Measurements from ENCODE around the gene RRP9.
"Not testable (repeated sequence)": the region's sequence is repeated elsewhere in the genome, so short reads cannot be mapped to it uniquely, and the experiment has no call there.

Gene RRP9

GRCh38 chr3:51937014-51937413 lies 4.7 kb downstream of the RRP9 start:
- no peak for DNase-seq

- DNase-seq, result no peak
Measured at GRCh38 chr3:51935886-51936755, 5.6 kb downstream of the RRP9 start.

- no peak for DNase-seq
Measured at GRCh38 chr3:51934991-51935885, 6.5 kb downstream of the RRP9 start.

GRCh38 chr3:51934139-51934850 lies 7.4 kb downstream of the RRP9 start:
- DNase-seq, result no peak

- DNase-seq, result no peak
Measured at GRCh38 chr3:51933471-51934138, 8.1 kb downstream of the RRP9 start.

- no peak for DNase-seq
Measured at GRCh38 chr3:51932471-51933370, 9.0 kb downstream of the RRP9 start.

GRCh38 chr3:51931756-51932155 lies 9.9 kb downstream of the RRP9 start:
- no peak for DNase-seq

GRCh38 chr3:51930439-51930838 lies 11.3 kb downstream of the RRP9 start:
- DNase-seq, result no peak

- DNase-seq, result no peak
Measured at GRCh38 chr3:51929420-51930003, 12.2 kb downstream of the RRP9 start.

- DNase-seq, result not testable (repeated sequence)
Measured at GRCh38 chr3:51928981-51929380, 12.7 kb downstream of the RRP9 start.

GRCh38 chr3:51928438-51928837 lies 13.3 kb downstream of the RRP9 start:
- DNase-seq, result no peak

GRCh38 chr3:51927061-51927977 lies 14.4 kb downstream of the RRP9 start:
- no peak for DNase-seq

GRCh38 chr3:51921081-51921578 lies 20.6 kb downstream of the RRP9 start:
- DNase-seq, result no peak

- no peak for DNase-seq
Measured at GRCh38 chr3:51916418-51916817, 25.3 kb downstream of the RRP9 start.

GRCh38 chr3:51908026-51908425 lies 33.7 kb downstream of the RRP9 start:
- DNase-seq, result no peak

- no peak for DNase-seq
Measured at GRCh38 chr3:51904034-51904823, 37.5 kb downstream of the RRP9 start.

GRCh38 chr3:51902361-51902760 lies 39.3 kb downstream of the RRP9 start:
- DNase-seq, result not testable (repeated sequence)

- DNase-seq, result not testable (repeated sequence)
Measured at GRCh38 chr3:51900043-51900442, 41.7 kb downstream of the RRP9 start.

- DNase-seq, result no peak
Measured at GRCh38 chr3:51897391-51897790, 44.3 kb downstream of the RRP9 start.
